Measurements from ENCODE around the gene SOX5.

DNA sequence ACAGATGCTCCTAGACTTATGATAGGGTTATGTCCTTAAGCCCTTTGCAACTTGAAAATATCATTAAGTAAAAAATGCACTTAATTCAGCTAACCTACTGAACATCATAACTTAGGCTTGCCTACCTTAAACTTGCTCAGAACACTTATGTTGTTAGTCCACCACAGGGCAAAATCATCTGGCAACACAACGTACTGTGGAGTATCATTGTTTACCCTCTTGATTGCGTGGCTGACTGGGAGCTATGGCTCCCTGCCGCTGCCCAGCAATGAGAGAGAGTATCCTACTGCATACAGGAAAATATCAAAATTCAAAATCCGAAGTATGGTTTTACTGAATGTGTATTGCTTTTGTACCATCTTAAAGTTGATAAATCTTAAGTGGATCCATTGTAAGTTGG, 105.5 kb downstream of the SOX5 start:
- TF ChIP-seq, protein P1, sequence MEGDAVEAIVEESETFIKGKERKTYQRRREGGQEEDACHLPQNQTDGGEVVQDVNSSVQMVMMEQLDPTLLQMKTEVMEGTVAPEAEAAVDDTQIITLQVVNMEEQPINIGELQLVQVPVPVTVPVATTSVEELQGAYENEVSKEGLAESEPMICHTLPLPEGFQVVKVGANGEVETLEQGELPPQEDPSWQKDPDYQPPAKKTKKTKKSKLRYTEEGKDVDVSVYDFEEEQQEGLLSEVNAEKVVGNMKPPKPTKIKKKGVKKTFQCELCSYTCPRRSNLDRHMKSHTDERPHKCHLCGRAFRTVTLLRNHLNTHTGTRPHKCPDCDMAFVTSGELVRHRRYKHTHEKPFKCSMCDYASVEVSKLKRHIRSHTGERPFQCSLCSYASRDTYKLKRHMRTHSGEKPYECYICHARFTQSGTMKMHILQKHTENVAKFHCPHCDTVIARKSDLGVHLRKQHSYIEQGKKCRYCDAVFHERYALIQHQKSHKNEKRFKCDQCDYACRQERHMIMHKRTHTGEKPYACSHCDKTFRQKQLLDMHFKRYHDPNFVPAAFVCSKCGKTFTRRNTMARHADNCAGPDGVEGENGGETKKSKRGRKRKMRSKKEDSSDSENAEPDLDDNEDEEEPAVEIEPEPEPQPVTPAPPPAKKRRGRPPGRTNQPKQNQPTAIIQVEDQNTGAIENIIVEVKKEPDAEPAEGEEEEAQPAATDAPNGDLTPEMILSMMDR (IDR thresholded peaks at IDR 0.05), result no peak
- no peak for TF ChIP-seq POLR2A (IDR thresholded peaks at IDR 0.05)

Data from adrenal gland (tissue), 5 donors.